HL-60 (cell line): ENCODE data around the gene TM4SF18.

ENCODE experiments used
- DNase-seq, 2 experiments: peaks; one replicate each; pipeline ENCODE4 v3.0.0-alpha.2; 2010 to 2020; ENCODE audit warnings: low read depth in 1 of 2, low spot score in 1 of 2
- H3K27ac ChIP-seq: fragments of 250-450 bp; sonication (Bioruptor Pico); replicated peaks from 2 replicates; pipeline ENCODE4 v1.5.1; 2020; ENCODE audit warnings: mild to moderate bottlenecking, moderate library complexity
- H3K27me3 ChIP-seq: fragments of 250-450 bp; sonication (Bioruptor Pico); 2 replicates; pipeline ENCODE4 v1.5.1; 2021; ENCODE audit warnings: mild to moderate bottlenecking, moderate library complexity; ENCODE audit not compliant: insufficient read depth, poor library complexity, severe bottlenecking
- H3K4me3 ChIP-seq: replicated peaks from 2 replicates; pipeline ENCODE4 v1.5.1; 2011; ENCODE audit warnings: mild to moderate bottlenecking, control low read depth, low read length; ENCODE audit not compliant: insufficient read depth
- CTCF ChIP-seq: IDR thresholded peaks from one replicate; pipeline ENCODE4 v1.5.1; 2011; ENCODE audit warnings: low read length, control low read depth, inconsistent platforms; ENCODE audit not compliant: insufficient read depth
- GABPA ChIP-seq: IDR thresholded peaks from 2 replicates; pipeline ENCODE4 v1.6.1; 2012; ENCODE audit warnings: low read depth
- POLR2AphosphoS5 ChIP-seq: IDR thresholded peaks from 2 replicates; pipeline ENCODE4 v1.6.1; 2012; ENCODE audit warnings: low read depth
- REST ChIP-seq: IDR thresholded peaks from 2 replicates; pipeline ENCODE4 v1.6.1; 2012; ENCODE audit warnings: low read depth; ENCODE audit not compliant: insufficient replicate concordance
- SPI1 ChIP-seq: IDR thresholded peaks from 2 replicates; pipeline ENCODE4 v1.6.1; 2012; ENCODE audit warnings: low read depth, mild to moderate bottlenecking, borderline replicate concordance

TM4SF18 gene

GRCh38 chr3:149363053-149363452, 29.6 kb upstream of the TM4SF18 start:
- no peak overlapping the region for H3K4me3 ChIP-seq
- no peak overlapping the region for H3K27ac ChIP-seq
- peaks cover 9% of the 10 kb centered on the region for H3K27me3 ChIP-seq
- DNase-seq: no peak
- TF ChIP-seq GABPA: no peak
- no peak for TF ChIP-seq CTCF

- Histone ChIP-seq H3K27ac (no peak overlapping the region), H3K27me3 (peaks cover 9% of the 10 kb centered on the region), H3K4me3 (no peak overlapping the region)
- DNase-seq: no peak
- TF ChIP-seq SPI1: no peak
- TF ChIP-seq REST: no peak
- TF ChIP-seq POLR2AphosphoS5: no peak
- no peak for TF ChIP-seq CTCF
- TF ChIP-seq GABPA: no peak
These were observed 28.9 kb upstream of the TM4SF18 start for GRCh38 chr3:149362366-149362765.

GRCh38 chr3:149356630-149357029, 23.2 kb upstream of the TM4SF18 start:
- DNase-seq: no peak
- no peak for TF ChIP-seq REST
- no peak for TF ChIP-seq GABPA
- H3K27ac ChIP-seq: no peak overlapping the region

GRCh38 chr3:149356044-149356592, 22.7 kb upstream of the TM4SF18 start:
- TF ChIP-seq GABPA (no peak), REST (no peak), CTCF (no peak), SPI1 (no peak), POLR2AphosphoS5 (no peak)
- H3K27me3 ChIP-seq: peaks cover 9% of the 10 kb centered on the region
- no peak overlapping the region for H3K27ac ChIP-seq
- no peak for DNase-seq
- no peak overlapping the region for H3K4me3 ChIP-seq

More at GRCh38 chr3:149356630-149357029, 23.2 kb upstream of the TM4SF18 start:
- peaks cover 9% of the 10 kb centered on the region for H3K27me3 ChIP-seq
- no peak overlapping the region for H3K4me3 ChIP-seq
